Activated CD4-positive, alpha-beta T cell treated with anti-CD3 and anti-CD28 coated beads, Interleukin-2, amount 10 ng/mL, durations not matched to agents 7 days and 5 days (primary cell): ENCODE data around the gene MXI1. TPM values are rescaled to one million over a fixed set of nuclear protein-coding genes. Genes with fewer than 3 reads are reported as not detected.
"Not testable (repeated sequence)": the region's sequence is repeated elsewhere in the genome, so short reads cannot be mapped to it uniquely, and the experiment has no call there.

Experiments used
- CTCF ChIA-PET: fragments of 350-600 bp; sonication (Branson Sonifier 250); formaldehyde crosslinking; loops from one replicate; lab custom pipeline; 2021; ENCODE audit warnings: antibody characterized with exemption; lab: Charles Lee
- POLR2A ChIA-PET: fragments of 350-600 bp; sonication (Branson Sonifier 250); formaldehyde crosslinking; loops from one replicate; lab custom pipeline; 2021; ENCODE audit warnings: antibody characterized with exemption; lab: Charles Lee
- DNase-seq: peaks from one replicate; pipeline ENCODE4 v3.0.0-alpha.2; 2020
- H3K27ac Mint-ChIP-seq: one replicate; pipeline ENCODE4 v1.8.0; 2021; ENCODE audit warnings: mild to moderate bottlenecking, moderate library complexity, mixed read lengths
- H3K27me3 Mint-ChIP-seq: one replicate; pipeline ENCODE4 v1.8.0; 2021; ENCODE audit warnings: mixed read lengths
- H3K36me3 Mint-ChIP-seq: one replicate; pipeline ENCODE4 v1.8.0; 2021; ENCODE audit warnings: low read depth, mixed read lengths
- H3K4me1 Mint-ChIP-seq: one replicate; pipeline ENCODE4 v1.8.0; 2021; ENCODE audit warnings: mixed read lengths
- H3K4me3 Mint-ChIP-seq: one replicate; pipeline ENCODE4 v1.8.0; 2021; ENCODE audit warnings: mild to moderate bottlenecking, moderate library complexity, mixed read lengths
- H3K9me3 Mint-ChIP-seq: one replicate; pipeline ENCODE4 v1.8.0; 2021; ENCODE audit warnings: mixed read lengths
- total RNA-seq, 2 experiments: library from RNA; stranded (reverse); gene quantifications; one replicate each; pipeline ENCODE4 v1.2.3, GENCODE V29; 2021

Gene MXI1
- total RNA-seq, 2 experiments from 2014 or later = 16.2 to 19.8 TPM

- CTCF ChIA-PET = no interaction called here
- POLR2A ChIA-PET = interaction anchor here (0.7 kb wide), 1 partner anchor 13 kb away, joined by 13 read pairs; no protein-coding TSS in a partner anchor
- no peaks in the 10 kb centered on the region for H3K36me3 Mint-ChIP-seq
Observed at GRCh38 chr10:110170142-110170971, 37.0 kb upstream of the MXI1 start.

DNA sequence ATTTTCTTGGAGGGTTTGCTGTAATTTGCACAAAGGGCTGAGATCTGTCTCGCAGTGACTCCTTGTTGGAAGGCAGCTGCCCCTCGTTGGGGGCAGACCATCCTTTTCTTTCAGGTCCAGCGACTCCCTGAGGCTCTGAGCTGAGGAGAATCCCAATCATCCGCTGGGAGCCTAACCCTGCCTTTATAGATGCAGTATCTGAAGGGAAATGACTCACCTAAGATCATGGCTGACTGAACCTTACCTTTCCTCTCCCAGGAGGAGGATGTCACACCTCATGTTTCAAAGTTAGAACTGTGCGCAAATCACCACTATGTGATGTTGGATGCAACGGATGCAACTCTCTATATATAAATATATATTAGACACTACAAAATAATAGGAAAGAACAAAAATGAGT, 36.4 kb upstream of the MXI1 start:
- ChIA-PET POLR2A (interaction anchor here (0.7 kb wide), 1 partner anchor 14 kb away, joined by 13 read pairs; no protein-coding TSS in a partner anchor), CTCF (no interaction called here)
- H3K27ac Mint-ChIP-seq = no peak overlapping the region
- no peak for DNase-seq
- H3K4me1 Mint-ChIP-seq = peaks cover 16% of the 10 kb centered on the region
- H3K27me3 Mint-ChIP-seq = peaks cover 68% of the 10 kb centered on the region
- no peaks in the 10 kb centered on the region for H3K36me3 Mint-ChIP-seq
- no peaks in the 10 kb centered on the region for H3K9me3 Mint-ChIP-seq
- H3K4me3 Mint-ChIP-seq = no peak overlapping the region

More at GRCh38 chr10:110170142-110170971, 37.0 kb upstream of the MXI1 start:
- Mint-ChIP-seq H3K4me1 (peaks cover 16% of the 10 kb centered on the region), H3K27me3 (peaks cover 70% of the 10 kb centered on the region), H3K27ac (no peak overlapping the region), H3K9me3 (no peaks in the 10 kb centered on the region), H3K4me3 (no peak overlapping the region)
- no peak for DNase-seq

DNA sequence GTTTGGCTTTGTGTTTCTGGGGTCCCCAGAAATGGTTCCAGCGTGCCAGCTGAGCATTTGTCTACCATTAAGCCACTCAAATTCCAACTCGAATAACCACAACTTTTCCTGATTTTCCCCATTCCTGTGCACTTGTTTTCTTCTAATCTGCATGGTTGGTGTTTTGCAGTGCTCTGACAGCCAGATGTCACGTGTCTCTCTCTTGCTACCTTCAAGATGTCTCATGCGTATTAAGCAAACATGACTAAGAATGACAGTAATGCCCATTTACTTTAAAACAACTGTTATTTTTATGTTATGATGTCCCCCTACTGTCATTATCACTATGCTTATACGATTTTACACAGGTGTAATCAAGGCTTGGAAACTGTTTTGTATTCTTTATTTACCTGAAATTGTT, 35.2 kb upstream of the MXI1 start:
- Mint-ChIP-seq H3K4me3 (no peak overlapping the region), H3K9me3 (no peaks in the 10 kb centered on the region), H3K27ac (no peak overlapping the region), H3K27me3 (peaks cover 70% of the 10 kb centered on the region), H3K36me3 (no peaks in the 10 kb centered on the region), H3K4me1 (peaks cover 19% of the 10 kb centered on the region)
- CTCF ChIA-PET = interaction anchor here (0.7 kb wide), 2 partner anchors 14 to 204 kb away, joined by 3 to 4 read pairs; no protein-coding TSS in a partner anchor
- POLR2A ChIA-PET = no interaction called here
- no peak for DNase-seq

DNA sequence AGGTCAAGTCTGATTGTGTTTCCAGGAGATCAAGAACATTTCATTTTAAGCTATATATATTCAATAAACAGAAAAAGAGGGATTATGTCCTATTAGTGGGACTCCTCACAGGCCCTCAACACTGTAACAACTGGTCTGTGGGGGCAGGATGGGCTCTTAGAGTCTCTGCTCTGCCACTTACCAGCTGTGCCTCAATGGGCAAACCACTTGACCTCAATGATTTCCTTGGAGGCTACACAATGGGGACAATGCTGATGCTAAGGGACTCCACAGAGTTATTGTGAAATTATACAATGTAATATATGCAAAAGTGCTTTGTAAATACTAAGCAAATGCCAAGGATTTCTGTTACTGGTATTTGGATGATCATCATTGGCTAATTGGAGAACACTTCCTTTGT, 33.2 kb upstream of the MXI1 start:
- Mint-ChIP-seq H3K4me1 (peaks cover 9% of the 10 kb centered on the region), H3K27ac (no peak overlapping the region), H3K36me3 (no peaks in the 10 kb centered on the region), H3K4me3 (no peak overlapping the region), H3K27me3 (peaks cover 64% of the 10 kb centered on the region), H3K9me3 (no peaks in the 10 kb centered on the region)
- POLR2A ChIA-PET = no interaction called here
- CTCF ChIA-PET = interaction anchor here (0.5 to 1.8 kb wide), 3 partner anchors 10 to 293 kb away, joined by 3 to 4 read pairs (median 3); no protein-coding TSS in a partner anchor
- no peak for DNase-seq

GRCh38 chr10:110174816-110175215, 32.6 kb upstream of the MXI1 start:
- H3K27me3 Mint-ChIP-seq = peaks cover 62% of the 10 kb centered on the region
- ChIA-PET CTCF (interaction anchor here (0.7 to 1.8 kb wide), 2 partner anchors 10 to 11 kb away, joined by 3 to 4 read pairs; no protein-coding TSS in a partner anchor), POLR2A (no interaction called here)
- no peaks in the 10 kb centered on the region for H3K36me3 Mint-ChIP-seq
- H3K4me3 Mint-ChIP-seq = no peak overlapping the region
- no peak for DNase-seq
- no peak overlapping the region for H3K27ac Mint-ChIP-seq
- no peaks in the 10 kb centered on the region for H3K9me3 Mint-ChIP-seq
- peaks cover 8% of the 10 kb centered on the region for H3K4me1 Mint-ChIP-seq

DNA sequence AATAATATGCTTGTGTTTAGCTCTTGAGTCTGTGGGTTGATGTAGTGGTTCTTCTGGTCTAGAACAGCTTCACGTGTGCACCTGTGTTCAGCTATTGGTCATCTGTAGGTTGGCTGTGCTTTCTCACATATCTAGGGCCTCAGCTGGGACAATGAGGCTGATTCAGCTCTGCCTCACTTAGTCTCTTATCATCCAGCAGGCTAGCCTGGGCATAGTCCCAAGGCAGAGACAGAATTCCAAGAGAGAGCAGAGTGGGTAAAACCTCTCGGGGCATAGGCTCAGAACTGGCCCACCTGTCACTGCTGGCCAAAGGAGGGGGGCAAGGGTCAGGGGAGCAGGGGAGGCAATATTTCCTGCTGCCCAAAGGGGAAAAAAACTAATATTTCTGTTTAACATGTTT, 32.0 kb upstream of the MXI1 start:
- H3K4me3 Mint-ChIP-seq = no peak overlapping the region
- CTCF ChIA-PET = interaction anchor here (0.7 to 1.8 kb wide), 3 partner anchors 9 to 29 kb away, joined by 3 to 4 read pairs (median 3); no protein-coding TSS in a partner anchor
- POLR2A ChIA-PET = no interaction called here
- H3K9me3 Mint-ChIP-seq = no peaks in the 10 kb centered on the region
- no peaks in the 10 kb centered on the region for H3K36me3 Mint-ChIP-seq
- peaks cover 7% of the 10 kb centered on the region for H3K4me1 Mint-ChIP-seq
- DNase-seq = no peak
- H3K27me3 Mint-ChIP-seq = peaks cover 57% of the 10 kb centered on the region
- no peak overlapping the region for H3K27ac Mint-ChIP-seq

- Mint-ChIP-seq H3K27ac (no peak overlapping the region), H3K4me1 (peaks cover 2% of the 10 kb centered on the region), H3K4me3 (no peak overlapping the region), H3K27me3 (peaks cover 49% of the 10 kb centered on the region), H3K36me3 (no peaks in the 10 kb centered on the region), H3K9me3 (no peaks in the 10 kb centered on the region)
- ChIA-PET CTCF (interaction anchor here (0.6 to 1.5 kb wide), 2 partner anchors 28 to 420 kb away, joined by 3 to 5 read pairs; no protein-coding TSS in a partner anchor), POLR2A (no interaction called here)
- no peak for DNase-seq
Observed at GRCh38 chr10:110176141-110177030, 31.0 kb upstream of the MXI1 start.

GRCh38 chr10:110179220-110179619, 28.2 kb upstream of the MXI1 start:
- Mint-ChIP-seq H3K4me3 (no peak overlapping the region), H3K27ac (no peak overlapping the region), H3K4me1 (peaks cover 2% of the 10 kb centered on the region), H3K36me3 (no peaks in the 10 kb centered on the region), H3K9me3 (no peaks in the 10 kb centered on the region), H3K27me3 (peaks cover 39% of the 10 kb centered on the region)
- POLR2A ChIA-PET = no interaction called here
- no peak for DNase-seq
- CTCF ChIA-PET = interaction anchor here (0.6 to 2.4 kb wide), 4 partner anchors 10 to 313 kb away, joined by 3 to 11 read pairs (median 4); no protein-coding TSS in a partner anchor

DNA sequence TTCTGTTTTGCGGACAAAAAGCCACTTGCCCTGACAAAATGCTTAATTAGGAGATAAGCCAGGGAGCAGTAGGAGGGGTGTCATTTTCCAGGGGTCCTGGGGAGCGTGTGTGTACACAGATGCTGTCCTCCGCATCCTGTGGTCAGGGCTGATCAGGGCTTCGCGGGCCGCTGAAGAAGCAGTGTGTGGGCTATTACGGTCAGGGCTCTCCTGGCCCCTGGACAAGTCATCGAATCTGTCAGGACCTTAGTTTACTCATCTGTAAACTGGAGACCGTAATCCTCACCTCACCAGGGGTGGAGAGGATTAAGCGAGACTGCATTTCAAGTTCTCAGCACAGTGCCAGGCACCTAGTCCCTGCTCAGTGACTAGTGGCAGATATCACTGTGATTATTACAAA, 26.0 kb upstream of the MXI1 start:
- POLR2A ChIA-PET = no interaction called here
- CTCF ChIA-PET = interaction anchor here (0.8 to 2.0 kb wide), 3 partner anchors 13 to 52 kb away, joined by 3 to 5 read pairs (median 4); no protein-coding TSS in a partner anchor
- Mint-ChIP-seq H3K36me3 (no peaks in the 10 kb centered on the region), H3K4me3 (no peak overlapping the region), H3K4me1 (no peaks in the 10 kb centered on the region), H3K27me3 (peaks cover 35% of the 10 kb centered on the region), H3K9me3 (no peaks in the 10 kb centered on the region), H3K27ac (no peak overlapping the region)
- DNase-seq = no peak

- ChIA-PET POLR2A (no interaction called here), CTCF (interaction anchor here (1.7 to 2.0 kb wide), 2 partner anchors 14 to 28 kb away, joined by 4 to 5 read pairs; no protein-coding TSS in a partner anchor)
- Mint-ChIP-seq H3K9me3 (no peaks in the 10 kb centered on the region), H3K4me1 (no peaks in the 10 kb centered on the region), H3K27me3 (peaks cover 37% of the 10 kb centered on the region), H3K36me3 (no peaks in the 10 kb centered on the region), H3K27ac (no peak overlapping the region), H3K4me3 (no peak overlapping the region)
- DNase-seq = no peak
Observed at GRCh38 chr10:110181911-110182310, 25.5 kb upstream of the MXI1 start.

DNA sequence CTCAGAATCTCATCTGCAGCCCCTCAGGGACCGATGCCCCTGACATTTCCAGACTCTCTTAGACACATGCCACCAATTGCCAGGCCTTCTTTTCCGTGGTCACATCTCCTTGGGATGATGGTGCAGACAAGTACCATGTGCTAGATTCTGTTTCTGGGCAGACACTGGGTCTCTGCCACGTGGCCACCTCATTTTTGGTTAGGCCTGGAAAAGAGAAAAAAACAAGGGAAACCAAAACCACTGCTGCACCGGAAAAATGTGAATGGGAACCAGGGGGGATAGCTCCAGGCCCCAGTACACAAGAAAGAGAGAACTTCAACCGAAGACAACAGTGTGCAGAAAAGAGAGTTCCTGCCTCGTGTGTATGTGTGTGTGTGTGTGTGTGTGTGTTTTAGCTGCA, 23.0 kb upstream of the MXI1 start:
- Mint-ChIP-seq H3K4me1 (no peaks in the 10 kb centered on the region), H3K27me3 (peaks cover 32% of the 10 kb centered on the region), H3K9me3 (no peaks in the 10 kb centered on the region), H3K4me3 (no peak overlapping the region), H3K27ac (no peak overlapping the region), H3K36me3 (no peaks in the 10 kb centered on the region)
- ChIA-PET POLR2A (no interaction called here), CTCF (interaction anchor here (1.4 kb wide), 1 partner anchor 10 kb away, joined by 4 read pairs; no protein-coding TSS in a partner anchor)
- no peak for DNase-seq

DNA sequence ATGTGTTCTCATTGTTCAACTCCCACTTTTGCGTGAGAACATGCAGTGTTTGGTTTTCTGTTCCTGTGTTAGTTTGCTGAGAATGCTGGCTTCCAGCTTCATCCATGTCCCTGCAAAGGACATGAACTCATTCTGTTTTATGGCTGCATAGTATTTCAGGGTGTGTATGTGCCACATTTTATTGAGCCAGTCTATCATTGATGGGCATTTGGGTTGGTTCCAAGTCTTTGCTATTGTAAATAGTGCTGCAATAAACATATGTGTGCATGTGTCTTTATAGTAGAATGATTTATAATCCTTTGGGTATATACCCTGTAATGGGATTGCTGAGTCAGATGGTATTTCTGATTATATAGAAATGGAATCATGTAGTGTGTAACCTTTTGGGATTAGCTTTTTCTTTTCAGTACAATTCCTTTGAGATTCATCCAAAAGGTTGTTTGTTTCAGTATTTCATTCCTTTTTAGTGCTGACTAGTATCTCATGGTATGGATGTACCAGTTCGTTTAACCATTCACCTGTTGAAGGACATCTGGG, 21.7 kb upstream of the MXI1 start:
- H3K36me3 Mint-ChIP-seq, H3K27ac Mint-ChIP-seq, H3K4me1 Mint-ChIP-seq, H3K4me3 Mint-ChIP-seq, DNase-seq, CTCF ChIA-PET, H3K9me3 Mint-ChIP-seq: not testable (repeated sequence)
- POLR2A ChIA-PET = interaction anchor here (0.6 kb wide), 1 partner anchor 403 kb away, joined by 3 read pairs; no protein-coding TSS in a partner anchor
- peaks cover 37% of the 10 kb centered on the region for H3K27me3 Mint-ChIP-seq
